Measurements from ENCODE around the gene KCND2.
"Not testable (repeated sequence)": the region's sequence is repeated elsewhere in the genome, so short reads cannot be mapped to it uniquely, and the experiment has no call there.

The KCND2 gene

GRCh38 chr7:120588862-120589261, 315.9 kb downstream of the KCND2 start:
- no peak for DNase-seq

GRCh38 chr7:120600607-120601006, 327.6 kb downstream of the KCND2 start:
- no peak for DNase-seq

- no peak for DNase-seq
Observed at GRCh38 chr7:120603366-120603765, 330.4 kb downstream of the KCND2 start.

GRCh38 chr7:120609136-120609753, 336.3 kb downstream of the KCND2 start:
- DNase-seq: no peak

- DNase-seq: no peak
Observed at GRCh38 chr7:120611975-120612374, 339.0 kb downstream of the KCND2 start.

- no peak for DNase-seq
Observed at GRCh38 chr7:120615703-120616102, 342.7 kb downstream of the KCND2 start.

- no peak for DNase-seq
Observed at GRCh38 chr7:120617275-120617674, 344.3 kb downstream of the KCND2 start.

- no peak for DNase-seq
Observed at GRCh38 chr7:120628251-120628650, 355.3 kb downstream of the KCND2 start.

- no peak for DNase-seq
Observed at GRCh38 chr7:120639884-120640283, 366.9 kb downstream of the KCND2 start.

- no peak for DNase-seq
Observed at GRCh38 chr7:120645966-120646365, 373.0 kb downstream of the KCND2 start.

- DNase-seq: no peak
Observed at GRCh38 chr7:120654241-120654640, 381.3 kb downstream of the KCND2 start.

GRCh38 chr7:120658516-120658915, 385.5 kb downstream of the KCND2 start:
- no peak for DNase-seq

- no peak for DNase-seq
Observed at GRCh38 chr7:120662291-120662690, 389.3 kb downstream of the KCND2 start.

- DNase-seq: no peak
Observed at GRCh38 chr7:120665068-120665467, 392.1 kb downstream of the KCND2 start.

- no peak for DNase-seq
Observed at GRCh38 chr7:120675076-120675475, 402.1 kb downstream of the KCND2 start.

GRCh38 chr7:120677535-120677934, 404.6 kb downstream of the KCND2 start:
- DNase-seq: no peak

- no peak for DNase-seq
Observed at GRCh38 chr7:120680985-120681384, 408.0 kb downstream of the KCND2 start.

- DNase-seq: no peak
Observed at GRCh38 chr7:120684463-120684862, 411.5 kb downstream of the KCND2 start.

- no peak for DNase-seq
Observed at GRCh38 chr7:120691915-120692314, 418.9 kb downstream of the KCND2 start.

- DNase-seq: no peak
Observed at GRCh38 chr7:120695848-120696247, 422.9 kb downstream of the KCND2 start.

- no peak for DNase-seq
Observed at GRCh38 chr7:120700796-120701195, 427.8 kb downstream of the KCND2 start.

- not testable (repeated sequence) for DNase-seq
Observed at GRCh38 chr7:120702408-120702807, 429.4 kb downstream of the KCND2 start.

GRCh38 chr7:120703585-120704240, 430.7 kb downstream of the KCND2 start:
- DNase-seq: no peak

- DNase-seq: no peak
Observed at GRCh38 chr7:120709252-120709971, 436.4 kb downstream of the KCND2 start.

Measured in stimulated activated CD4-positive, alpha-beta T cell treated with anti-CD3 and anti-CD28 coated beads, Interleukin-15, amount 100 ng/mL, for 24 hours (primary cell).